ENCODE results near the gene GPC4. TPM values are rescaled to one million over a fixed set of nuclear protein-coding genes. Genes with fewer than 3 reads are reported as not detected.

The GPC4 gene
- total RNA-seq, 1 donor from 2014 or later = 0.13 TPM

Other genes starting within 250 kb of the GPC4 start
- not detected in 2 replicates for gene TFDP3, start 197.1 kb downstream of the GPC4 start, total RNA-seq